HepG2 (cell line): ENCODE data around the gene ACVR2A. TPM values are rescaled to one million over a fixed set of nuclear protein-coding genes. Genes with fewer than 3 reads are reported as not detected.

Source experiments
- ATAC-seq: fragments of 200-7000 bp; cut with Tn5 transposase; 3 replicates; pipeline ENCODE4 v1.9.1; 2020; ENCODE audit warnings: mild to moderate bottlenecking, moderate library complexity
- BruUV-seq: library from RNA; stranded (reverse); fragments of 400-500 nt; replicated peaks from 2 replicates; lab custom pipeline; 2021; lab: Mats Ljungman, UMichigan
- CTCF ChIA-PET: fragments of 300-600 bp; formaldehyde crosslinking; extraction: SDS; loops from one replicate; lab custom pipeline; 2021; ENCODE audit warnings: low total read pairs, inconsistent platforms, low intra/inter-chr PET ratio; lab: Yijun Ruan, JAX
- POLR2A ChIA-PET: fragments of 350-600 bp; sonication (Branson Sonifier 250); formaldehyde crosslinking; loops from one replicate; lab custom pipeline; 2020; ENCODE audit warnings: antibody characterized with exemption, inconsistent platforms; lab: Yijun Ruan, JAX
- DNase-seq: peaks from one replicate; pipeline ENCODE4 v3.0.0-alpha.2; 2015; ENCODE audit warnings: low spot score
- FAIRE-seq: peaks from 3 replicates; lab custom pipeline; 2011; peaks lifted over from hg19 to GRCh38; lab: Jason Lieb, UNC
- H2AFZ ChIP-seq: one replicate; pipeline ENCODE4 v1.6.1; 2011; ENCODE audit warnings: low read length, inconsistent platforms
- H3K27ac ChIP-seq: fragments of 300-600 bp; 3 replicates; pipeline ENCODE4 v1.8.0; 2011; ENCODE audit warnings: mixed run types, mild to moderate bottlenecking, mixed read lengths, low read length, inconsistent platforms; ENCODE audit not compliant: insufficient read depth; ENCODE audit errors: extremely low read length
- H3K27me3 ChIP-seq, 2 experiments: fragments of 200-600 bp in 1 of 2; 2 replicates in 1 of 2; 3 replicates in 1 of 2; pipeline versions ENCODE4 v1.6.0 to v1.8.0; 2011; ENCODE audit warnings: low read length in 2 of 2, mild to moderate bottlenecking in 2 of 2, moderate library complexity in 2 of 2, inconsistent platforms in 1 of 2; ENCODE audit not compliant: insufficient read depth in 2 of 2, control insufficient read depth in 1 of 2
- H3K36me3 ChIP-seq, 2 experiments: fragments of 200-600 bp in 1 of 2; replicated peaks in 1 of 2; 2 replicates in 1 of 2; 3 replicates in 1 of 2; pipeline versions ENCODE4 v1.5.1 to v1.8.0; 2011; ENCODE audit warnings: low read length in 2 of 2, inconsistent platforms in 1 of 2; ENCODE audit not compliant: insufficient read depth in 2 of 2, control insufficient read depth in 1 of 2
- H3K4me1 ChIP-seq: 2 replicates; pipeline ENCODE4 v1.5.1; 2012; ENCODE audit warnings: low read length, inconsistent platforms; ENCODE audit not compliant: insufficient read depth
- H3K4me2 ChIP-seq: 2 replicates; pipeline ENCODE4 v1.6.0; 2011; ENCODE audit warnings: low read depth, low read length, inconsistent platforms
- H3K4me3 ChIP-seq, 3 experiments: fragments of 200-600 bp in 1 of 3; sonication (generic), shearing (Covaris generic) in 1 of 3; replicated peaks in 1 of 3; 2 replicates each; pipeline ENCODE4 v1.5.1; 2011 to 2016; ENCODE audit warnings: low read length in 3 of 3, inconsistent platforms in 2 of 3, low read depth in 2 of 3, mild to moderate bottlenecking in 2 of 3, control low read depth in 1 of 3, mixed read lengths in 1 of 3; ENCODE audit not compliant: insufficient read depth in 1 of 3
- H3K79me2 ChIP-seq: one replicate; pipeline ENCODE4 v1.6.1; 2011; ENCODE audit warnings: low read length, inconsistent platforms; ENCODE audit not compliant: insufficient read depth
- H3K9ac ChIP-seq: 2 replicates; pipeline ENCODE4 v1.6.0; 2011; ENCODE audit warnings: mild to moderate bottlenecking, low read depth, low read length, inconsistent platforms; ENCODE audit not compliant: insufficient read depth
- H3K9me3 ChIP-seq: 2 replicates; pipeline ENCODE4 v1.5.1; 2012; ENCODE audit warnings: mild to moderate bottlenecking, low read length
- H4K20me1 ChIP-seq: 2 replicates; pipeline ENCODE4 v1.6.0; 2011; ENCODE audit warnings: inconsistent platforms, mild to moderate bottlenecking, low read length, moderate library complexity; ENCODE audit not compliant: insufficient read depth
- AGO1 ChIP-seq: fragments of 200-400 bp; formaldehyde crosslinking; IDR thresholded peaks from 2 replicates; pipeline ENCODE4 v1.6.1; 2017; ENCODE audit warnings: mild to moderate bottlenecking, low read depth, low read length, moderate library complexity; ENCODE audit not compliant: poor library complexity, severe bottlenecking
- ARHGAP35 ChIP-seq: sonication (generic); formaldehyde crosslinking; IDR thresholded peaks from 2 replicates; pipeline ENCODE4 v1.9.0; 2022; ENCODE audit warnings: mild to moderate bottlenecking, inconsistent platforms, moderate library complexity, missing genetic modification reagents, borderline replicate concordance
- CEBPG ChIP-seq: IDR thresholded peaks from 2 replicates; pipeline ENCODE4 v1.6.1; 2016
- DDIT3 ChIP-seq: sonication (generic); formaldehyde crosslinking; IDR thresholded peaks from 2 replicates; pipeline ENCODE4 v1.4.0; 2020; ENCODE audit warnings: mild to moderate bottlenecking, missing genetic modification reagents
- DMTF1 ChIP-seq: sonication (generic); formaldehyde crosslinking; IDR thresholded peaks from 2 replicates; pipeline ENCODE4 v1.4.0; 2020; ENCODE audit warnings: mild to moderate bottlenecking, missing genetic modification reagents
- E2F5 ChIP-seq: sonication (generic); formaldehyde crosslinking; conservative IDR thresholded peaks from 2 replicates; pipeline ENCODE4 v1.4.0; 2020; ENCODE audit warnings: missing genetic modification reagents
- HMG20A ChIP-seq: IDR thresholded peaks from 2 replicates; pipeline ENCODE4 v1.6.1; 2016; ENCODE audit warnings: borderline replicate concordance
- MXI1 ChIP-seq: IDR thresholded peaks from 3 replicates; pipeline ENCODE4 v1.6.1; 2012; ENCODE audit warnings: low read depth, low read length, inconsistent platforms, borderline replicate concordance
- ONECUT2 ChIP-seq: sonication (generic); formaldehyde crosslinking; IDR thresholded peaks from 2 replicates; pipeline ENCODE4 v1.4.0; 2020; ENCODE audit warnings: missing genetic modification reagents
- PRDM10 ChIP-seq: sonication (generic); formaldehyde crosslinking; IDR thresholded peaks from 2 replicates; pipeline ENCODE4 v1.4.0; 2020; ENCODE audit warnings: low read depth, missing genetic modification reagents
- TFDP2 ChIP-seq: sonication (generic); formaldehyde crosslinking; IDR thresholded peaks from 2 replicates; pipeline ENCODE4 v1.4.0; 2020; ENCODE audit warnings: missing genetic modification reagents
- ZBTB3 ChIP-seq: sonication (generic); formaldehyde crosslinking; IDR thresholded peaks from 2 replicates; pipeline ENCODE4 v1.4.0; 2020; ENCODE audit warnings: low read depth, mild to moderate bottlenecking, moderate library complexity, missing genetic modification reagents, borderline replicate concordance
- ZBTB42 ChIP-seq: sonication (generic); formaldehyde crosslinking; IDR thresholded peaks from 2 replicates; pipeline ENCODE4 v1.5.0; 2020; ENCODE audit warnings: mild to moderate bottlenecking, missing genetic modification reagents
- ZMYM3 ChIP-seq: sonication (generic); formaldehyde crosslinking; IDR thresholded peaks from 2 replicates; pipeline ENCODE4 v1.5.1; 2020; ENCODE audit warnings: mild to moderate bottlenecking, missing genetic modification reagents
- ZNF350 ChIP-seq: sonication (generic); formaldehyde crosslinking; IDR thresholded peaks from 2 replicates; pipeline ENCODE4 v1.4.0; 2020; ENCODE audit warnings: mild to moderate bottlenecking, low read depth, missing genetic modification reagents, borderline replicate concordance
- ZNF781 ChIP-seq: sonication (generic); formaldehyde crosslinking; IDR thresholded peaks from 2 replicates; pipeline ENCODE4 v1.5.1; 2020; ENCODE audit warnings: borderline replicate concordance, mild to moderate bottlenecking, missing genetic modification reagents; ENCODE audit errors: not compliant biosample characterization
- in situ Hi-C: cut with HindIII; loops from 2 replicates; pipeline ENCODE4 v1.10.0; 2017; ENCODE audit warnings: low pct_unique_long_range_greater_than_20kb; ENCODE audit not compliant: extremely low pct_ligation_motif_present
- intact Hi-C: fragments of 100-400 bp; cut with micrococcal nuclease; formaldehyde crosslinking; loops from one replicate; pipeline ENCODE4 v1.10.0; 2022; ENCODE audit not compliant: unreplicated experiment
- polyA plus RNA-seq, 8 experiments: library from polyadenylated mRNA; depleted of rRNA in 3 of 8; stranded (reverse) in 7 of 8; unstranded in 1 of 8; fragments of >200 nt; fragmentation: Illumina TruSeq in 4 of 8; extraction: Trizol in 4 of 8; gene quantifications; 2 replicates each; pipeline versions ENCODE4 v1.2.1 to v1.2.3, GENCODE V29; 2011 to 2016; ENCODE audit warnings: low read depth in 4 of 8, missing spikeins in 1 of 8, mixed read lengths in 1 of 8; ENCODE audit not compliant: insufficient read depth in 1 of 8
- total RNA-seq, 5 experiments: library from RNA; depleted of rRNA; stranded (reverse); fragments of >200 nt; fragmentation: Illumina TruSeq; extraction: Trizol; gene quantifications; 2 replicates each; pipeline ENCODE4 v1.2.3, GENCODE V29; 2016; ENCODE audit warnings: low read depth in 1 of 5

Gene ACVR2A
- total and polyA plus RNA-seq, 2 of the 13 experiments (the other 11 are each of a cell fraction or from before 2014, with no cell fraction given) = 8.3 to 18.0 TPM

- H3K9me3 ChIP-seq = no peaks in the 10 kb centered on the region
- CTCF ChIA-PET = no interaction called here
- TF ChIP-seq CEBPG (CRISPR knock-in tag) (no peak), ARHGAP35 (CRISPR knock-in tag) (no peak), AGO1 (no peak), HMG20A (CRISPR knock-in tag) (no peak), MXI1 (no peak), DMTF1 (CRISPR knock-in tag) (no peak), ZNF781 (CRISPR knock-in tag) (no peak), PRDM10 (CRISPR knock-in tag) (no peak), ZBTB42 (CRISPR knock-in tag) (no peak), ZBTB3 (CRISPR knock-in tag) (no peak), E2F5 (CRISPR knock-in tag) (no peak), ONECUT2 (CRISPR knock-in tag) (no peak), TFDP2 (CRISPR knock-in tag) (no peak), ZNF350 (no peak), DDIT3 (CRISPR knock-in tag) (no peak), ZMYM3 (CRISPR knock-in tag) (no peak)
These were observed 11.1 kb downstream of the ACVR2A start for GRCh38 chr2:147855977-147856376.

More at GRCh38 chr2:147855977-147856376, 11.1 kb downstream of the ACVR2A start:
- Histone ChIP-seq H2AFZ (no peak overlapping the region), H3K36me3 (no peaks in the 10 kb centered on the region), H3K27me3 (no peaks in the 10 kb centered on the region), H4K20me1 (peaks cover 13% of the 10 kb centered on the region; the same call in 1 of the 2 replicates), H3K4me3 (no peak overlapping the region), H3K9ac (no peak overlapping the region), H3K4me2 (no peak overlapping the region), H3K27ac (no peak overlapping the region), H3K4me1 (peaks cover 59% of the 10 kb centered on the region), H3K79me2 (peaks cover 99% of the 10 kb centered on the region)
- in situ Hi-C loops (no loop called here), intact Hi-C loops (no loop called here)
- DNase-seq (no peak), ATAC-seq (no peak), FAIRE-seq (no peak)
- POLR2A ChIA-PET = no interaction called here
- no TSS peak for BruUV-seq
